K562 (cell line): ENCODE measurements around the gene UNC119B. TPM values are rescaled to one million over a fixed set of nuclear protein-coding genes. Genes with fewer than 3 reads are reported as not detected.
A peak's percentile ranks its signal among the peaks of the same experiment; 100 is the strongest.

ENCODE experiments used
- ATAC-seq: fragments of 200-7000 bp; cut with Tn5 transposase; 3 replicates; pipeline ENCODE4 v1.9.1; 2020; ENCODE audit warnings: moderate library complexity
- BruUV-seq: library from RNA; stranded (reverse); fragments of 400-500 nt; replicated peaks from 2 replicates; lab custom pipeline; 2021; lab: Mats Ljungman, UMichigan
- CTCF ChIA-PET: fragments of 300-600 bp; formaldehyde crosslinking; extraction: SDS; loops from one replicate; lab custom pipeline; 2021; ENCODE audit warnings: low intra/inter-chr PET ratio; lab: Yijun Ruan, JAX
- POLR2A ChIA-PET: fragments of 300-600, 350-650 bp; sonication (Branson Sonifier 250); formaldehyde crosslinking; extraction: SDS; loops from one replicate; lab custom pipeline; 2021; ENCODE audit warnings: antibody characterized with exemption, inconsistent platforms; lab: Yijun Ruan, JAX
- DNase-seq, 4 experiments: peaks; one replicate each; pipeline versions ENCODE4 v3.0.0 to v3.0.0-alpha.2; 2011 to 2018; ENCODE audit warnings: low spot score in 3 of 4, mixed read lengths in 3 of 4; ENCODE audit errors: extremely low read depth in 1 of 4
- FAIRE-seq: peaks from 2 replicates; lab custom pipeline; 2011; peaks lifted over from hg19 to GRCh38; lab: Jason Lieb, UNC
- H2AFZ ChIP-seq: 2 replicates; pipeline ENCODE4 v1.6.0; 2011; ENCODE audit warnings: low read depth, low read length, control low read depth, inconsistent platforms
- H3K27ac ChIP-seq: fragments of 200-600 bp; 3 replicates; pipeline ENCODE4 v1.8.0; 2011; ENCODE audit warnings: low read depth, mild to moderate bottlenecking, control low read depth, inconsistent platforms, low read length, moderate library complexity, mixed read lengths; ENCODE audit errors: extremely low read depth
- H3K27me3 ChIP-seq, 2 experiments: fragments of 300-600 bp in 1 of 2; 2 replicates in 1 of 2; 3 replicates in 1 of 2; pipeline versions ENCODE4 v1.6.0 to v1.8.0; 2011; ENCODE audit warnings: inconsistent platforms in 2 of 2, low read length in 2 of 2, mild to moderate bottlenecking in 1 of 2, mixed read lengths in 1 of 2, moderate library complexity in 1 of 2; ENCODE audit not compliant: control insufficient read depth in 2 of 2, insufficient read depth in 2 of 2
- H3K36me3 ChIP-seq: fragments of 300-600 bp; 3 replicates; pipeline ENCODE4 v1.8.0; 2011; ENCODE audit warnings: mild to moderate bottlenecking, low read length, inconsistent platforms; ENCODE audit not compliant: control insufficient read depth, insufficient read depth
- H3K4me1 ChIP-seq, 2 experiments: fragments of 200-600 bp in 1 of 2; replicated peaks in 1 of 2; 2 replicates in 1 of 2; 3 replicates in 1 of 2; pipeline versions ENCODE4 v1.5.1 to v1.8.0; 2011; ENCODE audit warnings: inconsistent platforms in 2 of 2, low read length in 2 of 2, mild to moderate bottlenecking in 1 of 2, mixed read lengths in 1 of 2, moderate library complexity in 1 of 2; ENCODE audit not compliant: control insufficient read depth in 2 of 2, insufficient read depth in 2 of 2
- H3K4me2 ChIP-seq: 2 replicates; pipeline ENCODE4 v1.6.1; 2011; ENCODE audit warnings: low read length, control low read depth, inconsistent platforms, mixed read lengths; ENCODE audit not compliant: insufficient read depth
- H3K4me3 ChIP-seq: fragments of 200-600 bp; sonication (generic), shearing (Covaris generic); 2 replicates; pipeline ENCODE4 v1.5.1; 2016; ENCODE audit warnings: control low read depth, inconsistent platforms
- H3K79me2 ChIP-seq: fragments of 200-600 bp; 3 replicates; pipeline ENCODE4 v1.8.0; 2011; ENCODE audit warnings: low read length, inconsistent platforms; ENCODE audit not compliant: control insufficient read depth, insufficient read depth
- H3K9ac ChIP-seq, 2 experiments: 2 replicates each; pipeline versions ENCODE4 v1.6.0 to v1.6.1; 2011; ENCODE audit warnings: low read depth in 2 of 2, low read length in 2 of 2, control low read depth in 1 of 2, inconsistent platforms in 1 of 2, mild to moderate bottlenecking in 1 of 2, mixed read lengths in 1 of 2; ENCODE audit not compliant: insufficient read depth in 1 of 2
- H3K9me1 ChIP-seq: one replicate; pipeline ENCODE4 v1.6.0; 2011; ENCODE audit warnings: inconsistent platforms, mild to moderate bottlenecking, low read length, moderate library complexity; ENCODE audit not compliant: control insufficient read depth, insufficient read depth
- H3K9me3 ChIP-seq: replicated peaks from 2 replicates; pipeline ENCODE4 v1.5.1; 2011; ENCODE audit warnings: low read depth, low read length, inconsistent platforms; ENCODE audit not compliant: control insufficient read depth, insufficient read depth
- H4K20me1 ChIP-seq: replicated peaks from 2 replicates; pipeline ENCODE4 v1.6.1; 2011; ENCODE audit warnings: low read length, inconsistent platforms, mixed read lengths; ENCODE audit not compliant: control insufficient read depth, insufficient read depth
- CLOCK ChIP-seq: fragments of 250-450 bp; sonication (Bioruptor Pico); IDR thresholded peaks from 2 replicates; pipeline ENCODE4 v1.4.0; 2020; ENCODE audit warnings: mild to moderate bottlenecking, moderate library complexity, borderline replicate concordance
- CREBBP ChIP-seq: IDR thresholded peaks from one replicate; pipeline ENCODE4 v1.6.1; 2012; ENCODE audit warnings: low read depth, mild to moderate bottlenecking, control low read depth, inconsistent platforms, low read length
- CSDE1 ChIP-seq, 2 experiments: fragments of 450-650 bp; IDR thresholded peaks; 2 replicates each; pipeline ENCODE4 v1.6.1; 2016; ENCODE audit warnings: mild to moderate bottlenecking in 1 of 2
- HOXB6 ChIP-seq: fragments of 250-450 bp; sonication (Bioruptor Pico); IDR thresholded peaks from 2 replicates; pipeline ENCODE4 v1.5.1; 2022; ENCODE audit warnings: mild to moderate bottlenecking, borderline replicate concordance
- MTA3 ChIP-seq: fragments of 450-650 bp; formaldehyde crosslinking; IDR thresholded peaks from 2 replicates; pipeline ENCODE4 v1.6.1; 2017; ENCODE audit warnings: mild to moderate bottlenecking, borderline replicate concordance
- ZBTB1 ChIP-seq: sonication (generic); formaldehyde crosslinking; IDR thresholded peaks from 2 replicates; pipeline ENCODE4 v1.8.1; 2023; ENCODE audit warnings: missing genetic modification reagents, low read depth, mild to moderate bottlenecking, borderline replicate concordance
- ZNF561 ChIP-seq: fragments of 450-650 bp; formaldehyde crosslinking; conservative IDR thresholded peaks from 2 replicates; pipeline ENCODE4 v1.4.0; 2020; ENCODE audit warnings: mild to moderate bottlenecking, moderate library complexity
- WGBS: fragments of 100-300 bp; shearing (Covaris generic); methylation state at CpG from one replicate; pipeline ENCODE4 v1.1.6; 2016; ENCODE audit warnings: low coverage, mixed read lengths; ENCODE audit not compliant: insufficient coverage; ENCODE audit errors: missing lambda C conversion rate; 5-methylcytosine and 5-hydroxymethylcytosine counted together
- in situ Hi-C: fragments of 300-500 bp; cut with MboI; formaldehyde crosslinking; loops from 4 replicates; pipeline ENCODE4 v1.15.0; 2018; ENCODE audit warnings: inconsistent platforms, mixed read lengths
- intact Hi-C: fragments of 100-400 bp; cut with micrococcal nuclease; formaldehyde crosslinking; loops from 2 replicates; pipeline ENCODE4 v1.14.2; 2022
- polyA plus RNA-seq, 8 experiments: library from polyadenylated mRNA; depleted of rRNA in 4 of 8; stranded (reverse) in 5 of 8; unstranded in 3 of 8; fragments of >200 nt; fragmentation: Nextera tagmentation in 2 of 8; fragmentation: Illumina TruSeq in 1 of 8; extraction: Ambion mirVana in 2 of 8; extraction: Trizol in 1 of 8; gene quantifications; 2 replicates each; pipeline versions ENCODE4 v1.2.1 to v1.2.3, GENCODE V29; 2011 to 2014; ENCODE audit warnings: inconsistent platforms in 1 of 8, missing spikeins in 1 of 8
- total RNA-seq, 7 experiments: library from RNA; depleted of rRNA in 6 of 7; stranded (reverse); fragments of >200 nt in 6 of 7; fragmentation: Illumina TruSeq in 2 of 7; extraction: Trizol in 2 of 7; gene quantifications; 2 replicates each; pipeline versions ENCODE4 v1.2.1 to v1.2.3, GENCODE V29; 2011 to 2021; ENCODE audit warnings: low replicate concordance in 1 of 7

The UNC119B gene
- total and polyA plus RNA-seq, 9 of the 15 experiments (the other 6 are each of a cell fraction or from before 2014, with no cell fraction given), result 4.0 to 34.5 (median 15.1) TPM

- no peak overlapping the region for H2AFZ ChIP-seq
- no peak for DNase-seq
- intact Hi-C loops (no loop called here), in situ Hi-C loops (no loop called here)
- peak overlapping the region in 1 of 2 experiments; percentile 31; a peak in 1 of 4 replicates for H3K9ac ChIP-seq
- H4K20me1 ChIP-seq, result peaks cover 8% of the 10 kb centered on the region; the same call in 1 of the 2 replicates
- no peaks in the 10 kb centered on the region for H3K27me3 ChIP-seq
- peaks cover 61% of the 10 kb centered on the region for H3K36me3 ChIP-seq
- CTCF ChIA-PET, result no interaction called here
- H3K27ac ChIP-seq, result no peak overlapping the region
- peaks cover 14% of the 10 kb centered on the region for H3K79me2 ChIP-seq
- H3K9me1 ChIP-seq, result no peaks in the 10 kb centered on the region
- H3K4me1 ChIP-seq, result peaks cover 30 to 36% of the 10 kb centered on the region in 2 experiments
- no peak overlapping the region for H3K4me3 ChIP-seq
- POLR2A ChIA-PET, result no interaction called here
- ATAC-seq, result no peak
- FAIRE-seq, result no peak
- WGBS, result 41% methylated on average over 5 of the region's 5 CpGs
- no peak for TF ChIP-seq ZNF561 (CRISPR knock-in tag)
- no peak for TF ChIP-seq CLOCK (CRISPR knock-in tag)
- no peak for TF ChIP-seq ZBTB1 (CRISPR knock-in tag)
- TF ChIP-seq MTA3, result no peak
- TF ChIP-seq CSDE1 (IDR thresholded peaks at IDR 0.05), result no peak
- TF ChIP-seq CREBBP, result no peak
- TF ChIP-seq HOXB6 (CRISPR knock-in tag), result no peak
- no TSS peak for BruUV-seq
- no peaks in the 10 kb centered on the region for H3K9me3 ChIP-seq
- 0 out of 2 replicates have a peak overlapping the region, but pooled peaks have one; percentile 97 for H3K4me2 ChIP-seq
These were observed 14.5 kb downstream of the UNC119B start for GRCh38 chr12:120724720-120725119.
